B cell (primary cell): ENCODE results near the gene RNF149. TPM values are rescaled to one million over a fixed set of nuclear protein-coding genes. Genes with fewer than 3 reads are reported as not detected.
A peak's percentile ranks its signal among the peaks of the same experiment; 100 is the strongest.

Source experiments
- ATAC-seq: fragments of 200-7000 bp; cut with Tn5 transposase; one replicate; pipeline ENCODE4 v1.10.0; 2021; ENCODE audit warnings: low read depth, mild to moderate bottlenecking, moderate number of reproducible peaks, moderate library complexity
- CTCF ChIA-PET: fragments of 350-600 bp; sonication (Branson Sonifier 250); formaldehyde crosslinking; loops from one replicate; lab custom pipeline; 2021; ENCODE audit warnings: antibody characterized with exemption, inconsistent platforms; lab: Charles Lee
- POLR2A ChIA-PET: fragments of 350-600 bp; sonication (Branson Sonifier 250); formaldehyde crosslinking; loops from one replicate; lab custom pipeline; 2021; ENCODE audit warnings: antibody characterized with exemption; lab: Charles Lee
- DNase-seq: peaks from one replicate; pipeline ENCODE4 v3.0.0; 2013
- H2AFZ ChIP-seq: 2 replicates; pipeline ENCODE4 v1.6.1; 2012; ENCODE audit warnings: mild to moderate bottlenecking, low read depth, low read length; ENCODE audit not compliant: insufficient read depth, poor library complexity, severe bottlenecking
- H3K27ac ChIP-seq, 2 donors: 1 replicate in 1 of 2; 2 replicates in 1 of 2; pipeline ENCODE4 v1.5.1; 2012 to 2013; ENCODE audit warnings: low read length in 2 of 2, mild to moderate bottlenecking in 2 of 2, moderate library complexity in 1 of 2
- H3K27me3 ChIP-seq, 4 experiments: fragments of 200-600 bp in 1 of 4; sonication (generic) in 1 of 4; replicated peaks in 1 of 4; 1 replicate in 2 of 4; 2 replicates in 2 of 4; pipeline versions ENCODE4 v1.6.1 to v1.7.0; 2013 to 2016; ENCODE audit warnings: low read length in 3 of 4, mild to moderate bottlenecking in 2 of 4, mixed read lengths in 1 of 4, moderate library complexity in 1 of 4; ENCODE audit not compliant: insufficient read depth in 4 of 4, control insufficient read depth in 3 of 4; ENCODE audit errors: control extremely low read depth in 1 of 4
- H3K36me3 ChIP-seq, 2 experiments: replicated peaks in 1 of 2; 1 replicate in 1 of 2; 2 replicates in 1 of 2; pipeline versions ENCODE4 v1.6.1 to v1.7.1; 2013; ENCODE audit warnings: low read length in 1 of 2; ENCODE audit not compliant: insufficient read depth in 2 of 2, control insufficient read depth in 1 of 2; ENCODE audit errors: control extremely low read depth in 1 of 2, extremely low read depth in 1 of 2
- H3K4me1 ChIP-seq, 2 donors: fragments of 200-600 bp in 1 of 2; sonication (generic) in 1 of 2; 1 replicate in 1 of 2; 2 replicates in 1 of 2; pipeline versions ENCODE4 v1.5.1 to v1.6.1; 2013 to 2017; ENCODE audit warnings: low read length in 2 of 2; ENCODE audit not compliant: control insufficient read depth in 2 of 2, insufficient read depth in 2 of 2
- H3K4me2 ChIP-seq: replicated peaks from 2 replicates; pipeline ENCODE3; 2012; ENCODE audit warnings: mild to moderate bottlenecking, low read depth, low read length; ENCODE audit not compliant: poor library complexity, severe bottlenecking
- H3K4me3 ChIP-seq, 5 experiments: fragments of 200-600 bp in 1 of 5; sonication (generic) in 1 of 5; 1 replicate in 3 of 5; 2 replicates in 2 of 5; pipeline versions ENCODE4 v1.5.1 to v1.7.0; 2011 to 2016; ENCODE audit warnings: low read length in 4 of 5, mild to moderate bottlenecking in 4 of 5, low read depth in 2 of 5, control low read depth in 1 of 5, moderate library complexity in 1 of 5; ENCODE audit not compliant: insufficient read depth in 1 of 5; ENCODE audit errors: control extremely low read depth in 1 of 5, extremely low read depth in 1 of 5
- H3K79me2 ChIP-seq: fragments of 200-600 bp; sonication (generic); one replicate; pipeline ENCODE4 v1.6.0; 2016; ENCODE audit warnings: low read length; ENCODE audit not compliant: control insufficient read depth, insufficient read depth
- H3K9ac ChIP-seq: fragments of 200-600 bp; sonication (generic); 2 replicates; pipeline ENCODE4 v1.6.1; 2017; ENCODE audit warnings: mild to moderate bottlenecking, low read length, moderate library complexity
- H3K9me3 ChIP-seq, 3 donors: one replicate each; pipeline versions ENCODE4 v1.6.1 to v1.7.1; 2013; ENCODE audit warnings: low read length in 2 of 3; ENCODE audit not compliant: control insufficient read depth in 2 of 3, insufficient read depth in 1 of 3; ENCODE audit errors: control extremely low read depth in 1 of 3
- H4K20me1 ChIP-seq: 2 replicates; pipeline ENCODE4 v1.6.0; 2012; ENCODE audit warnings: mild to moderate bottlenecking, low read length; ENCODE audit not compliant: insufficient read depth, control insufficient read depth, poor library complexity, severe bottlenecking
- H3K27ac Mint-ChIP-seq: one replicate; pipeline ENCODE4 v1.8.0; 2021; ENCODE audit warnings: mixed read lengths
- H3K27me3 Mint-ChIP-seq: one replicate; pipeline ENCODE4 v1.8.0; 2021; ENCODE audit warnings: mixed read lengths
- H3K4me1 Mint-ChIP-seq: one replicate; pipeline ENCODE4 v1.8.0; 2021; ENCODE audit warnings: mixed read lengths
- H3K4me3 Mint-ChIP-seq: one replicate; pipeline ENCODE4 v1.8.0; 2021; ENCODE audit warnings: mixed read lengths
- H3K9me3 Mint-ChIP-seq: one replicate; pipeline ENCODE4 v1.8.0; 2022; ENCODE audit warnings: mixed read lengths; ENCODE audit not compliant: insufficient read depth
- CTCF ChIP-seq: fragments of 200-600 bp; IDR thresholded peaks from one replicate; pipeline ENCODE4 v1.8.0; 2022; ENCODE audit warnings: antibody characterized with exemption, mild to moderate bottlenecking
- EZH2 ChIP-seq: IDR thresholded peaks from 2 replicates; pipeline ENCODE4 v1.6.1; 2012; ENCODE audit warnings: borderline replicate concordance, low read depth, mild to moderate bottlenecking, moderate library complexity, low read length; ENCODE audit not compliant: insufficient read depth, poor library complexity, severe bottlenecking
- WGBS: methylation state at CpG from one replicate; pipeline ENCODE4 v1.1.5; 2013; ENCODE audit warnings: missing lambda C conversion rate; ENCODE audit not compliant: insufficient coverage; 5-methylcytosine and 5-hydroxymethylcytosine counted together
- intact Hi-C: fragments of 100-400 bp; cut with micrococcal nuclease; formaldehyde crosslinking; loops from one replicate; pipeline ENCODE4 v1.10.0; 2022
- polyA plus RNA-seq: library from polyadenylated mRNA; depleted of rRNA; stranded (reverse); fragments of >200 nt; gene quantifications from 2 replicates; pipeline ENCODE4 v1.2.3, GENCODE V29; 2012
- total RNA-seq, 2 donors: library from RNA; stranded (reverse); fragments of 120-200 nt in 1 of 2; gene quantifications; 1 replicate in 1 of 2; 2 replicates in 1 of 2; pipeline versions ENCODE4 v1.2.3 to v1.2.4, GENCODE V29; 2013 to 2022

RNF149 gene
- total and polyA plus RNA-seq, 2 donors (not counting 1 experiment from before 2014, with no cell fraction given) = 28.2 to 71.6 TPM

GRCh38 chr2:101272045-101272784 lies 36.3 kb downstream of the RNF149 start:
- no peak overlapping the region for H3K27ac Mint-ChIP-seq
- Histone ChIP-seq H3K4me3 (no peak overlapping the region), H3K79me2 (no peaks in the 10 kb centered on the region), H3K36me3 (peaks cover 0 to 64% of the 10 kb centered on the region in 2 experiments), H2AFZ (no peak overlapping the region), H3K27ac (no peak overlapping the region), H3K27me3 (no peaks in the 10 kb centered on the region), H3K9ac (no peak overlapping the region), H4K20me1 (no peaks in the 10 kb centered on the region), H3K4me2 (no peak overlapping the region), H3K9me3 (no peaks in the 10 kb centered on the region), H3K4me1 (no peaks in the 10 kb centered on the region)
- H3K9me3 Mint-ChIP-seq = no peaks in the 10 kb centered on the region
- no peak overlapping the region for H3K4me3 Mint-ChIP-seq
- ChIA-PET CTCF (no interaction called here), POLR2A (interaction anchor here (0.7 kb wide), 1 partner anchor 10 kb away, joined by 3 read pairs; no protein-coding TSS in a partner anchor)
- no peak for TF ChIP-seq EZH2
- no peak for TF ChIP-seq CTCF
- WGBS = no CpG with 5 or more reads among the region's 3 CpGs
- H3K27me3 Mint-ChIP-seq = no peaks in the 10 kb centered on the region
- no peak for DNase-seq
- ATAC-seq = no peak
- peaks cover 2% of the 10 kb centered on the region for H3K4me1 Mint-ChIP-seq
- intact Hi-C loops = no loop called here

- ATAC-seq (no peak), DNase-seq (no peak)
- intact Hi-C loops = no loop called here
- Mint-ChIP-seq H3K27ac (no peak overlapping the region), H3K4me3 (no peak overlapping the region), H3K4me1 (peaks cover 2% of the 10 kb centered on the region), H3K9me3 (no peaks in the 10 kb centered on the region), H3K27me3 (no peaks in the 10 kb centered on the region)
- ChIA-PET POLR2A (no interaction called here), CTCF (interaction anchor here (0.6 kb wide), 1 partner anchor 540 kb away, joined by 3 read pairs; no protein-coding TSS in a partner anchor)
- Histone ChIP-seq H3K36me3 (peaks cover 0 to 66% of the 10 kb centered on the region in 2 experiments), H3K4me2 (no peak overlapping the region), H3K79me2 (no peaks in the 10 kb centered on the region), H3K4me3 (no peak overlapping the region), H3K4me1 (no peaks in the 10 kb centered on the region), H3K9me3 (no peaks in the 10 kb centered on the region), H4K20me1 (no peaks in the 10 kb centered on the region), H3K27me3 (no peaks in the 10 kb centered on the region), H3K9ac (no peak overlapping the region), H3K27ac (peak overlapping the region in 1 of 2 donors; percentile 19), H2AFZ (no peak overlapping the region)
- TF ChIP-seq CTCF = no peak
- no peak for TF ChIP-seq EZH2
- 100% methylated on average over 6 of the region's 8 CpGs for WGBS
These were observed 37.7 kb downstream of the RNF149 start for GRCh38 chr2:101270700-101271259.
